ENCODE measurements around the gene RPS10.

- TF ChIP-seq CTCF (IDR thresholded peaks at IDR 0.05) (no peak), POLR2A (IDR thresholded peaks at IDR 0.05) (no peak)
Measured at GRCh38 chr6:34474754-34475153, 48.9 kb upstream of the RPS10 start.
